ENCODE measurements around the gene SMG6.

The SMG6 gene

GRCh38 chr17:2138318-2138717, 165.3 kb downstream of the SMG6 start:
- DNase-seq, result peak; percentile 46 to 48

GRCh38 chr17:2137342-2138098, 166.1 kb downstream of the SMG6 start:
- peak; percentile 51 to 74 for DNase-seq

GRCh38 chr17:2136241-2136640, 167.3 kb downstream of the SMG6 start:
- DNase-seq, result no peak

- no peak for DNase-seq
Observed at GRCh38 chr17:2128011-2128410, 175.6 kb downstream of the SMG6 start.

- DNase-seq, result no peak
Observed at GRCh38 chr17:2125013-2125535, 178.5 kb downstream of the SMG6 start.

GRCh38 chr17:2124391-2124790, 179.2 kb downstream of the SMG6 start:
- DNase-seq, result no peak

GRCh38 chr17:2123375-2124251, 180.0 kb downstream of the SMG6 start:
- DNase-seq, result peak; percentile 93 to 95

GRCh38 chr17:2122641-2123302, 180.8 kb downstream of the SMG6 start:
- DNase-seq, result peak; percentile 94 to 95

GRCh38 chr17:2120586-2121335, 182.8 kb downstream of the SMG6 start:
- DNase-seq, result peak; percentile 29 to 48

GRCh38 chr17:2113279-2113622, 190.3 kb downstream of the SMG6 start:
- DNase-seq, result no peak

GRCh38 chr17:2111691-2112090, 191.9 kb downstream of the SMG6 start:
- DNase-seq, result no peak

- DNase-seq, result no peak
Observed at GRCh38 chr17:2110436-2110835, 193.1 kb downstream of the SMG6 start.

GRCh38 chr17:2108170-2108569, 195.4 kb downstream of the SMG6 start:
- DNase-seq, result no peak

GRCh38 chr17:2107506-2107905, 196.1 kb downstream of the SMG6 start:
- DNase-seq, result no peak

GRCh38 chr17:2107050-2107449, 196.5 kb downstream of the SMG6 start:
- DNase-seq, result no peak

- DNase-seq, result no peak
Observed at GRCh38 chr17:2106308-2106955, 197.2 kb downstream of the SMG6 start.

GRCh38 chr17:2105663-2106062, 197.9 kb downstream of the SMG6 start:
- no peak for DNase-seq

- no peak for DNase-seq
Observed at GRCh38 chr17:2102931-2103809, 200.4 kb downstream of the SMG6 start.

- DNase-seq, result peak; percentile 30 to 67
Observed at GRCh38 chr17:2101448-2102257, 201.9 kb downstream of the SMG6 start.

- no peak for DNase-seq
Observed at GRCh38 chr17:2095536-2095910, 208.1 kb downstream of the SMG6 start.

Data from inflammatory macrophage (primary cell).